Renal pelvis (tissue), 3 donors: ENCODE measurements around the gene CLEC4A. TPM values are rescaled to one million over a fixed set of nuclear protein-coding genes. Genes with fewer than 3 reads are reported as not detected.

Experiments
- polyA plus RNA-seq, 3 donors: library from polyadenylated mRNA; unstranded; fragments of 120-200 nt; gene quantifications; one replicate each; pipeline ENCODE4 v1.2.1, GENCODE V29; 2013; ENCODE audit not compliant: insufficient read length in 3 of 3

Gene CLEC4A
- polyA plus RNA-seq, 3 donors: 1.6 to 2.3 (median 2.2) TPM

Other genes starting within 250 kb of the CLEC4A start
- 10 to 100 TPM; 13.3 to 20.1 (median 19.7) TPM for gene SLC2A3, start 187.4 kb upstream of the CLEC4A start, polyA plus RNA-seq
- gene FOXJ2, start 90.9 kb upstream of the CLEC4A start, polyA plus RNA-seq: 10 to 100 TPM; 20.1 to 24.1 (median 23.3) TPM
- gene C3AR1, start 57.3 kb upstream of the CLEC4A start, polyA plus RNA-seq: 1 to 10 TPM; 2.4 to 3.7 (median 3.5) TPM
- 10 to 100 TPM; 29.7 to 36.5 (median 31.3) TPM for gene NECAP1, start 41.3 kb upstream of the CLEC4A start, polyA plus RNA-seq
- not detected for gene ZNF705A, start 33.4 kb downstream of the CLEC4A start, polyA plus RNA-seq
- 1 to 10 TPM; 1.6 to 3.1 (median 2.7) TPM for gene FAM90A1, start 104.0 kb downstream of the CLEC4A start, polyA plus RNA-seq